Iris pigment epithelial cell (primary cell): ENCODE data around the gene PPCDC.

Source experiments
- DNase-seq: peaks from one replicate; pipeline ENCODE4 v3.0.0-alpha.2; 2011; ENCODE audit warnings: low read depth

Gene PPCDC

GRCh38 chr15:75023181-75023871, at the start of gene PPCDC:
Gene PPCDC, plus strand, starts transcription at chr15:75023590. Its CDS starts 4,729 bp downstream, at chr15:75028319.
- DNase-seq: peak; percentile 93

- no peak for DNase-seq
Measured at GRCh38 chr15:74976159-74976558, 47.2 kb upstream of the PPCDC start.

- DNase-seq: peak; percentile 34
Measured at GRCh38 chr15:74977599-74977998, 45.8 kb upstream of the PPCDC start.

GRCh38 chr15:74978077-74978476, 45.3 kb upstream of the PPCDC start:
- no peak for DNase-seq

- DNase-seq: peak; percentile 65
Measured at GRCh38 chr15:74978503-74978902, 44.9 kb upstream of the PPCDC start.

- no peak for DNase-seq
Measured at GRCh38 chr15:74982183-74982582, 41.2 kb upstream of the PPCDC start.

- DNase-seq: no peak
Measured at GRCh38 chr15:74983725-74984231, 39.6 kb upstream of the PPCDC start.

GRCh38 chr15:74988007-74988800, 35.2 kb upstream of the PPCDC start:
- peak; percentile 47 for DNase-seq

GRCh38 chr15:74989527-74989926, 33.9 kb upstream of the PPCDC start:
- no peak for DNase-seq

GRCh38 chr15:74992619-74993018, 30.8 kb upstream of the PPCDC start:
- no peak for DNase-seq

- no peak for DNase-seq
Measured at GRCh38 chr15:74994236-74994635, 29.2 kb upstream of the PPCDC start.

GRCh38 chr15:74994685-74995084, 28.7 kb upstream of the PPCDC start:
- DNase-seq: no peak

GRCh38 chr15:74995182-74995778, 28.1 kb upstream of the PPCDC start, which contains the start of gene SCAMP5:
Gene SCAMP5, plus strand, starts transcription at chr15:74995563. Its CDS starts 16,277 bp downstream, at chr15:75011840.
- peak; percentile 90 for DNase-seq

- DNase-seq: no peak
Measured at GRCh38 chr15:74995779-74996765, 27.3 kb upstream of the PPCDC start.

- DNase-seq: no peak
Measured at GRCh38 chr15:74997141-74997540, 26.2 kb upstream of the PPCDC start.

GRCh38 chr15:74997543-74997942, 25.8 kb upstream of the PPCDC start:
- no peak for DNase-seq

GRCh38 chr15:75001310-75001709, 22.1 kb upstream of the PPCDC start:
- DNase-seq: no peak

- DNase-seq: no peak
Measured at GRCh38 chr15:75002398-75002797, 21.0 kb upstream of the PPCDC start.

- no peak for DNase-seq
Measured at GRCh38 chr15:75007216-75007615, 16.2 kb upstream of the PPCDC start.

GRCh38 chr15:75008221-75008625, 15.2 kb upstream of the PPCDC start:
- DNase-seq: no peak

GRCh38 chr15:75008629-75009326, 14.6 kb upstream of the PPCDC start:
- DNase-seq: no peak
